ENCODE data around the gene ADGRF3. TPM values are rescaled to one million over a fixed set of nuclear protein-coding genes. Genes with fewer than 3 reads are reported as not detected.

ADGRF3 gene
- total and polyA plus RNA-seq, 9 of the 15 experiments (the other 6 are each of a cell fraction or from before 2014, with no cell fraction given) = 0.04 to 0.54 (median 0.16) TPM; not detected in 2

GRCh38 chr2:26387189-26387588 is 40.6 kb upstream of the ADGRF3 start:
- Histone ChIP-seq H3K4me3 (no peak overlapping the region), H3K27ac (ENCODE audit: extremely low read depth, low read depth, low read length) (no peak overlapping the region), H3K4me2 (ENCODE audit: insufficient read depth, low read length) (no peak overlapping the region), H2AFZ (ENCODE audit: low read depth, low read length) (no peak overlapping the region), H3K4me1 (replicated peaks in 1 of 2; ENCODE audit: control insufficient read depth in 2 of 2, insufficient read depth in 2 of 2, low read length in 2 of 2) (no peaks in the 10 kb centered on the region), H3K36me3 (ENCODE audit: control insufficient read depth, insufficient read depth, low read length) (peaks cover 89% of the 10 kb centered on the region), H3K9me3 (replicated peaks; ENCODE audit: control insufficient read depth, insufficient read depth, low read depth, low read length) (no peaks in the 10 kb centered on the region), H3K27me3 (ENCODE audit: control insufficient read depth in 2 of 2, insufficient read depth in 2 of 2, low read length in 2 of 2) (no peaks in the 10 kb centered on the region), H3K9ac (ENCODE audit: insufficient read depth in 1 of 2, low read depth in 2 of 2, low read length in 2 of 2) (no peak overlapping the region), H3K9me1 (ENCODE audit: control insufficient read depth, insufficient read depth, low read length) (no peaks in the 10 kb centered on the region), H3K79me2 (ENCODE audit: control insufficient read depth, insufficient read depth, low read length) (no peaks in the 10 kb centered on the region), H4K20me1 (replicated peaks; ENCODE audit: control insufficient read depth, insufficient read depth, low read length) (no peaks in the 10 kb centered on the region)
- in situ Hi-C loops (cut with MboI) = no loop called here
- ChIA-PET POLR2A (interaction anchor here (1.3 to 2.2 kb wide), 3 partner anchors 9 to 12 kb away, joined by 3 to 7 read pairs (median 4); no protein-coding TSS in a partner anchor), CTCF (ENCODE audit: low intra/inter-chr PET ratio) (no interaction called here)
- no peak for DNase-seq (ENCODE audit: extremely low read depth in 1 of 4, low spot score in 3 of 4)
- no peak for ATAC-seq
- no TSS peak for BruUV-seq (replicated peaks)
- intact Hi-C loops (cut with micrococcal nuclease) = no loop called here
- 95% methylated on average over 3 of the region's 4 CpGs for WGBS (ENCODE audit: insufficient coverage, low coverage, missing lambda C conversion rate)
- FAIRE-seq = no peak
- TF ChIP-seq ZBED1 (IDR thresholded peaks at IDR 0.05) = no peak

DNA sequence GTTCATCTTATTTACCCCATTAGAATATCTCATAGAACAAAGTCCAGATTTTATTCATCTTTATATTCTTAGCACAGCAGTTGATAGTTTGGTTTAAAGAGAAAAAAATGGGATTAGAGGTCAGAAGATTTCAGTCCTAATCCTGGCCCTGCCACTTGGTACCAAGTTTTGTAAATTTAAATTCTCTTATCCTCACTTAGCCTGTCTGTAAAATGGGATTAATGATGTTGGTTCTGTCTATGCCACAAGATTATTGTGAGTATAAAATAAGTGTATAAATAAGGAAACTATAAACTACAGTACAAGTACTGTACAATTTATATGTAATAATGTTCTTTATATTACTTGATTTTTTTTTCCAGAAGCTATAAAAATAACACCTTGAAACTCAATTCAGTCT is 38.0 kb upstream of the ADGRF3 start:
- in situ Hi-C loops (cut with MboI) = no loop called here
- CTCF ChIA-PET (ENCODE audit: low intra/inter-chr PET ratio) = interaction anchor here (0.6 kb wide), 1 partner anchor 10 kb away, joined by 3 read pairs; no protein-coding TSS in a partner anchor

More for the DNA sequence above, 38.0 kb upstream of the ADGRF3 start:
- peak; percentile 80 for TF ChIP-seq RBM25 (IDR thresholded peaks at IDR 0.05; ENCODE audit: low read depth, low read length, severe bottlenecking)
- no peak for TF ChIP-seq ZNF165 (CRISPR knock-in tag; IDR thresholded peaks at IDR 0.05; ENCODE audit: borderline replicate concordance)
- BruUV-seq (replicated peaks) = no TSS peak
- H3K27ac ChIP-seq (ENCODE audit: extremely low read depth, low read depth, low read length) = no peak overlapping the region
- DNase-seq (ENCODE audit: extremely low read depth in 1 of 4, low spot score in 3 of 4) (no peak), FAIRE-seq (no peak), ATAC-seq (no peak)
- H4K20me1 ChIP-seq (replicated peaks; ENCODE audit: control insufficient read depth, insufficient read depth, low read length) = no peaks in the 10 kb centered on the region
- H3K9me3 ChIP-seq (replicated peaks; ENCODE audit: control insufficient read depth, insufficient read depth, low read depth, low read length) = no peaks in the 10 kb centered on the region
- no peak overlapping the region for H2AFZ ChIP-seq (ENCODE audit: low read depth, low read length)
- H3K36me3 ChIP-seq (ENCODE audit: control insufficient read depth, insufficient read depth, low read length) = peaks cover 90% of the 10 kb centered on the region
- no peak overlapping the region for H3K4me3 ChIP-seq
- intact Hi-C loops (cut with micrococcal nuclease) = no loop called here
- peaks cover 3% of the 10 kb centered on the region; the same call in 1 of the 3 replicates for H3K79me2 ChIP-seq (ENCODE audit: control insufficient read depth, insufficient read depth, low read length)
- POLR2A ChIA-PET = interaction anchor here (0.6 to 3.4 kb wide), 2 partner anchors 8 to 936 kb away, joined by 3 to 13 read pairs; no protein-coding TSS in a partner anchor
- no peaks in the 10 kb centered on the region for H3K9me1 ChIP-seq (ENCODE audit: control insufficient read depth, insufficient read depth, low read length)
- H3K9ac ChIP-seq (ENCODE audit: insufficient read depth in 1 of 2, low read depth in 2 of 2, low read length in 2 of 2) = no peak overlapping the region
- no peaks in the 10 kb centered on the region for H3K27me3 ChIP-seq (ENCODE audit: control insufficient read depth in 2 of 2, insufficient read depth in 2 of 2, low read length in 2 of 2)
- peaks cover 0 to 2% of the 10 kb centered on the region in 2 experiments; a peak in 1 of 5 replicates for H3K4me1 ChIP-seq (replicated peaks in 1 of 2; ENCODE audit: control insufficient read depth in 2 of 2, insufficient read depth in 2 of 2, low read length in 2 of 2)
- no peak overlapping the region for H3K4me2 ChIP-seq (ENCODE audit: insufficient read depth, low read length)
